Measurements from ENCODE around the gene GID8. TPM values are rescaled to one million over a fixed set of nuclear protein-coding genes. Genes with fewer than 3 reads are reported as not detected.
A peak's percentile ranks its signal among the peaks of the same experiment; 100 is the strongest.

GID8 gene
- total RNA-seq, 1 experiment from 2014 or later, result 37.2 TPM

GRCh38 chr20:62891111-62891510 is 46.8 kb upstream of the GID8 start:
- Histone ChIP-seq H3K4me3 (ENCODE audit: low read length) (no peak overlapping the region), H3K9me3 (ENCODE audit: low read length) (no peaks in the 10 kb centered on the region), H3F3A (ENCODE audit: low read length, unreplicated experiment) (peaks cover 5% of the 10 kb centered on the region), H3K27ac (ENCODE audit: low read length) (no peak overlapping the region), H2AFZ (ENCODE audit: low read length) (no peak overlapping the region), H3K4me1 (ENCODE audit: insufficient read depth, low read length) (no peaks in the 10 kb centered on the region), H3K79me2 (ENCODE audit: low read length) (no peaks in the 10 kb centered on the region), H3K9ac (ENCODE audit: low read length) (no peak overlapping the region), H3K4me2 (ENCODE audit: low read length) (no peak overlapping the region), H3K9me2 (replicated peaks; ENCODE audit: low read length) (no peaks in the 10 kb centered on the region), H3K36me3 (ENCODE audit: low read depth, low read length) (peaks cover 74% of the 10 kb centered on the region), H4K20me1 (ENCODE audit: low read length) (no peaks in the 10 kb centered on the region), H3K27me3 (ENCODE audit: low read length) (no peaks in the 10 kb centered on the region)
- no TSS peak for BruUV-seq (replicated peaks)
- ATAC-seq, result no peak
- ChIA-PET CTCF (no interaction called here), POLR2A (ENCODE audit: unreplicated experiment) (no interaction called here)
- intact Hi-C loops (cut with micrococcal nuclease), result no loop called here
- no peak for TF ChIP-seq EZH2 (IDR thresholded peaks at IDR 0.05; ENCODE audit: low read length, unreplicated experiment)
- TF ChIP-seq EZH2phosphoT487 (IDR thresholded peaks at IDR 0.05; ENCODE audit: borderline replicate concordance, low read length), result no peak
- TF ChIP-seq, protein P1, sequence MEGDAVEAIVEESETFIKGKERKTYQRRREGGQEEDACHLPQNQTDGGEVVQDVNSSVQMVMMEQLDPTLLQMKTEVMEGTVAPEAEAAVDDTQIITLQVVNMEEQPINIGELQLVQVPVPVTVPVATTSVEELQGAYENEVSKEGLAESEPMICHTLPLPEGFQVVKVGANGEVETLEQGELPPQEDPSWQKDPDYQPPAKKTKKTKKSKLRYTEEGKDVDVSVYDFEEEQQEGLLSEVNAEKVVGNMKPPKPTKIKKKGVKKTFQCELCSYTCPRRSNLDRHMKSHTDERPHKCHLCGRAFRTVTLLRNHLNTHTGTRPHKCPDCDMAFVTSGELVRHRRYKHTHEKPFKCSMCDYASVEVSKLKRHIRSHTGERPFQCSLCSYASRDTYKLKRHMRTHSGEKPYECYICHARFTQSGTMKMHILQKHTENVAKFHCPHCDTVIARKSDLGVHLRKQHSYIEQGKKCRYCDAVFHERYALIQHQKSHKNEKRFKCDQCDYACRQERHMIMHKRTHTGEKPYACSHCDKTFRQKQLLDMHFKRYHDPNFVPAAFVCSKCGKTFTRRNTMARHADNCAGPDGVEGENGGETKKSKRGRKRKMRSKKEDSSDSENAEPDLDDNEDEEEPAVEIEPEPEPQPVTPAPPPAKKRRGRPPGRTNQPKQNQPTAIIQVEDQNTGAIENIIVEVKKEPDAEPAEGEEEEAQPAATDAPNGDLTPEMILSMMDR (conservative IDR thresholded peaks at IDR 0.05; ENCODE audit: low read depth, low read length), result no peak
- DNase-seq, result no peak

DNA sequence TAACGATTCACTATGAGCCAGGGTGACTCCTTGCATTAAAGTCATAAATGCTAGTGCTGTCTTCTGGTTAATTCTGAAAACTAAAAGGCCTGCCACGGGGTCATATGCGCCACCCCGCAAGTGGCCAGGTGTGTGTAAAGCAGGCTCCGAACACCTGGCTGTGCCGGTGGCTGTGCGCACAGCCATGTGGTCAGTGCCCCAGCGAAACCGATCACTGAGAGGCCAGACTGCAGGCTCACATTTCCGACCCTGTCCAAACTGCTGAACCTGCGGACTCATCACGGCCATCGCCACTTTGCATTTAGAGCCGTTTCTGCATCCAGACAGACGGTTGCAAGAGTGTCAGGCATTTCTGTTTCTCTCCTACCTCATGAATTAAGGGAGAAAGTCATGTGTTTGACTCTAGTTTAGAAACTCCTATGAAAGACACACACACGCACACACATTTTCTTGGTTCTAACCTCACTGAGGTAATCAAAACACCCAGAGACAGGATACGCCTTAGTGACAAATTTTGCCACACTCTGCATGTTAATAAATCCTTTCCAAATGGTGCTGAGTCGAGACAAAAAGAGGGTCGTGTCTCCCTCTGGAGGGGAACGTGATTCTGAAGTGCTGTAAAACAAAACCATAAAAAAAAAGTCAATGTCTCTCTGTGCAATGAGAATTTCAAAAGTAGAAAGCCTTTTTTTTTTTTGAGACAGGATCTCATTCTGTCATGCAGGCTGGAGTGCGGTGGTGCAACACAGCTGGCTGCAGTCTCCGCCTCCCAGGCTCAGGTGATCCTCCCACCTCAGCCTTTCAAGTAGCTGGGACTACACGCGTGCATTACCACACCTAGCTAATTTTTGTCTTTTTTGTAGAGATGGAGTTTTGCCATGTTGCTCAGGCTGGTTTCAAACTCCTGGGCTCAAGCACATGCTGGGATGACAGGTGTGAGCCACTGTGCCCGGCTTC is 45.3 kb upstream of the GID8 start:
- Histone ChIP-seq H3K9me3 (ENCODE audit: low read length) (no peaks in the 10 kb centered on the region), H3K4me1 (ENCODE audit: insufficient read depth, low read length) (no peaks in the 10 kb centered on the region), H4K20me1 (ENCODE audit: low read length) (no peaks in the 10 kb centered on the region), H3F3A (ENCODE audit: low read length, unreplicated experiment) (peaks cover 4% of the 10 kb centered on the region), H3K27me3 (ENCODE audit: low read length) (no peaks in the 10 kb centered on the region), H2AFZ (ENCODE audit: low read length) (no peak overlapping the region), H3K4me2 (ENCODE audit: low read length) (no peak overlapping the region), H3K9me2 (replicated peaks; ENCODE audit: low read length) (no peaks in the 10 kb centered on the region), H3K36me3 (ENCODE audit: low read depth, low read length) (peaks cover 70% of the 10 kb centered on the region), H3K27ac (ENCODE audit: low read length) (no peak overlapping the region), H3K9ac (ENCODE audit: low read length) (no peak overlapping the region), H3K4me3 (ENCODE audit: low read length) (no peak overlapping the region), H3K79me2 (ENCODE audit: low read length) (no peaks in the 10 kb centered on the region)
- ATAC-seq (no peak), DNase-seq (no peak)
- CTCF ChIA-PET, result interaction anchor here (0.6 kb wide), 1 partner anchor 46 kb away, joined by 7 read pairs; no protein-coding TSS in a partner anchor
- no peak for TF ChIP-seq EZH2 (IDR thresholded peaks at IDR 0.05; ENCODE audit: low read length, unreplicated experiment)
- TF ChIP-seq, protein P1 (conservative IDR thresholded peaks at IDR 0.05; ENCODE audit: low read depth, low read length), result no peak
- TF ChIP-seq EZH2phosphoT487 (IDR thresholded peaks at IDR 0.05; ENCODE audit: borderline replicate concordance, low read length), result no peak
- BruUV-seq (replicated peaks), result no TSS peak
- intact Hi-C loops (cut with micrococcal nuclease), result no loop called here
- POLR2A ChIA-PET (ENCODE audit: unreplicated experiment), result interaction anchor here (0.7 kb wide), 2 partner anchors 14 to 77 kb away, joined by 3 read pairs; no protein-coding TSS in a partner anchor

DNA sequence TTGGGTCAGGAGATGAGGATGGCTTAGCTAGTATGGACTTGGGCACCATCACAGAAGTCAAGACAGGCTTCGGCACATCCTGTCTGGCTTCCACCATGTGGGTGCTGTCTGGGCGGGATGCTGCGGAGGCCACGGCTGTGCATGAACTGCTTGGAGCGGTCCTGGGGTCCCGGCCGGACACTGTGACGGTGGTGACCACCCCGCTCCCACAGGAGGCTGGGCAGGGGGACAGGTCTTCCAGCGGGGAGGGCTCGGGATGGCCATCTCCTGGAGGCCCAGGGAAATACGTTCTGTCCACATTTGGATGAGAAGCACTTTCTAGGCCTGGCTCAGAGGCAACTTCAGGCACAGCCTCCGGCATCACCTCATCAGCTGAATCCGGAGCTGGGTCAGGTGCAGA is 44.2 kb upstream of the GID8 start:
- CTCF ChIA-PET, result interaction anchor here (0.6 kb wide), 1 partner anchor 47 kb away, joined by 7 read pairs; no protein-coding TSS in a partner anchor
- DNase-seq (no peak), ATAC-seq (no peak)
- Histone ChIP-seq H3K9me2 (replicated peaks; ENCODE audit: low read length) (no peaks in the 10 kb centered on the region), H3K4me2 (ENCODE audit: low read length) (no peak overlapping the region), H2AFZ (ENCODE audit: low read length) (no peak overlapping the region), H3K4me1 (ENCODE audit: insufficient read depth, low read length) (no peaks in the 10 kb centered on the region), H3K79me2 (ENCODE audit: low read length) (no peaks in the 10 kb centered on the region), H3K36me3 (ENCODE audit: low read depth, low read length) (peaks cover 60% of the 10 kb centered on the region), H3K27ac (ENCODE audit: low read length) (no peak overlapping the region), H3K27me3 (ENCODE audit: low read length) (no peaks in the 10 kb centered on the region), H3K9ac (ENCODE audit: low read length) (no peak overlapping the region), H3K9me3 (ENCODE audit: low read length) (no peaks in the 10 kb centered on the region), H4K20me1 (ENCODE audit: low read length) (no peaks in the 10 kb centered on the region), H3K4me3 (ENCODE audit: low read length) (no peak overlapping the region), H3F3A (ENCODE audit: low read length, unreplicated experiment) (no peaks in the 10 kb centered on the region)
- intact Hi-C loops (cut with micrococcal nuclease), result no loop called here
- TSS peak; percentile 2 for BruUV-seq (replicated peaks)
- TF ChIP-seq EZH2phosphoT487 (IDR thresholded peaks at IDR 0.05; ENCODE audit: borderline replicate concordance, low read length) (no peak), EZH2 (IDR thresholded peaks at IDR 0.05; ENCODE audit: low read length, unreplicated experiment) (no peak)
- TF ChIP-seq, protein P1 (conservative IDR thresholded peaks at IDR 0.05; ENCODE audit: low read depth, low read length), result peak; percentile 43
- POLR2A ChIA-PET (ENCODE audit: unreplicated experiment), result interaction anchor here (0.7 kb wide), 1 partner anchor 13 kb away, joined by 3 read pairs; no protein-coding TSS in a partner anchor
